GM20000 (cell line): ENCODE results near the gene SDK2.

Source experiments
- DNase-seq: peaks from one replicate; pipeline ENCODE4 v3.0.0; 2012; ENCODE audit warnings: low spot score
- TF ChIP-seq, protein P1 (sequence below): IDR thresholded peaks from 2 replicates; pipeline ENCODE4 v1.5.1; 2012; ENCODE audit warnings: mild to moderate bottlenecking, control low read depth; ENCODE audit errors: extremely low read depth, missing control alignments

SDK2 gene

DNA sequence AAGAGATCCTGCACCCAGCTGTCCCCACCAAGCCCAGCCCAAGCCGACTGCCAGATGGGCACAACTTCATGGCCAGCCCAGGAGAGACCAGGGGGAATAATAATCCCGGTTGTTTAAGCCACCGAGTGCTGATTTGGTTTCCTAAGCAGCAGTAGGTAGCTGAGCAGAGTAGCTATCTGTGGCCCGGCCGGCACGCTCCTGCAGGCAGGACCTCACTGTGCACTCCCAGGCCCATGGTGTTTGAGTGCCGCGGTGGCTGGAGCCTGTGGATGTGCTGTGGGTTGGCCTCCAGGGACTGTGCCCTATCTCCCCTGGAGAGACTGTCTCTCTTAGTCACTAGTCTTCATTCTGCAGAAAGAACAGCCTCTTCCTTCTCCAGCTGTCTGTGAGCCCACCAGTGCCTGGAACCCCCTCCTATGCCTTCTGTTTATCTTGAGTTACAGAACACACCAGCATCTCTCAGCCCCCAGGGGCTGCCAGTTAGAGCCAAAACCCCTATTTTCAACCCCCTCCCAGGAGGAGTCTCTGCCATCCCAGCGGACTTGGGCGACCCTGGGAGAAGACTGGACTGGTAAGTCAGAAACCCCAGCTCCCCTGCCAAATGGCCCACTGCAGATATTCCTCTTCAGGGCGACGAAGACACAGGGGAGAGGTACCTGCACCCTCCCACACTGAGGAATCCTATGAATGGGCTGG lies 152.0 kb downstream of the SDK2 start:
- DNase-seq: no peak
- TF ChIP-seq, protein P1, sequence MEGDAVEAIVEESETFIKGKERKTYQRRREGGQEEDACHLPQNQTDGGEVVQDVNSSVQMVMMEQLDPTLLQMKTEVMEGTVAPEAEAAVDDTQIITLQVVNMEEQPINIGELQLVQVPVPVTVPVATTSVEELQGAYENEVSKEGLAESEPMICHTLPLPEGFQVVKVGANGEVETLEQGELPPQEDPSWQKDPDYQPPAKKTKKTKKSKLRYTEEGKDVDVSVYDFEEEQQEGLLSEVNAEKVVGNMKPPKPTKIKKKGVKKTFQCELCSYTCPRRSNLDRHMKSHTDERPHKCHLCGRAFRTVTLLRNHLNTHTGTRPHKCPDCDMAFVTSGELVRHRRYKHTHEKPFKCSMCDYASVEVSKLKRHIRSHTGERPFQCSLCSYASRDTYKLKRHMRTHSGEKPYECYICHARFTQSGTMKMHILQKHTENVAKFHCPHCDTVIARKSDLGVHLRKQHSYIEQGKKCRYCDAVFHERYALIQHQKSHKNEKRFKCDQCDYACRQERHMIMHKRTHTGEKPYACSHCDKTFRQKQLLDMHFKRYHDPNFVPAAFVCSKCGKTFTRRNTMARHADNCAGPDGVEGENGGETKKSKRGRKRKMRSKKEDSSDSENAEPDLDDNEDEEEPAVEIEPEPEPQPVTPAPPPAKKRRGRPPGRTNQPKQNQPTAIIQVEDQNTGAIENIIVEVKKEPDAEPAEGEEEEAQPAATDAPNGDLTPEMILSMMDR: no peak

DNA sequence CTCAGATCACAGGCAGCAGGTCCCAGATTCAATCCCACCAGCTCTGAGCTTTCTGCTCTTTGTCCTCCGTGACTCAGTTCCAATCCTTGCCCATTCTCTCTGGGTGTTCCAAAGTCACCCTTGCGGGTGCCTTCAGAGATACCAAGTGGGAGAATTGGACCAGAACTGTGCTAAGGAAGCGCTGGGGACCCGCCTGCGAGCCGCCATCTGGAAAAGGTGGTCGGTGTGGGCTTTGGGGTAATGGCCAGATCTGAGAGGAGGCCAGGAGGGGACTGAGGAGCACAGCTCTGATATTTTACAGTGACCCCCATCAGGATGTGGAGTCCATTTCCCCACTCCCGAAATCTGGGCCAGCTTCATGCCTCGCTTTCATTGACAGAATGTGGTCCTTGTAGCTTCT lies 152.6 kb downstream of the SDK2 start:
- no peak for DNase-seq
- TF ChIP-seq, protein P1: no peak

DNA sequence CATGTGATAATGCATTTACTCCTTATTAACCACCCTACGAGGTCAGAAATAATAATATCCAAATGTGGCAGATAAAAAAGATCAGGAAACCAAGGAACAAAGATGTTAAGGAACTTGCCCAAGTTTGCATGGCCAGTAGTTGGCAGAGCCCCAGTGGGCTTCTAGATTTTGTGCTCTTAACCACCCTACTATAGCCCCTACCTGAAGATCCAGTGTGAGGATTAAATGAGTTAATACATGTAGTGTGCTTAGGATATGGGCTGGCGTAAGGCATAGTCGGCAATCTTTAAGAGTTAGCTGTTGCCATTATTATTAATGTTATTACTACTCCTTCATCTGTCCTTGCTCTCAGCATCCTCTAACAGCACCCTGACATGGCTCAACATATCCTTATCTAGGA lies 153.4 kb downstream of the SDK2 start:
- no peak for DNase-seq
- TF ChIP-seq, protein P1: no peak

DNA sequence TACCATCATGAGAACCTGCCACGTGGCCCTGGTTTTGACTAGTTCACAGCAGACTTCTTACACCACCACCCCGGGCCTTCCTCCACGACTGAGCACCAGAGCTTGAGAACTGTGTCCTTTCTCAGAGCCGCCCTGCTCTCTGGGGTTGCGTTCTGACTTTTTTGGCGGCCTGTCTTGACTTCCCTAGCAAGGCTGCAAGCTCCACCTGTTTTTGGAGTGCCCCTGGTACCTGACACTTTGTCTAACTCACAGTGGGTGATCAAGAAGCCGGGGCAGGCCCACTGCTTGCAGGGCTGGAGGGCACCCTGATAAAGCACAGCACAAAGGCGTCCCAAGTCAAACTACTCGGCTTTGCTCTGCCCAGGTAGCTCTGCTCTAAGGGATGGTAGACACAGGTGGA lies 154.3 kb downstream of the SDK2 start:
- TF ChIP-seq, protein P1: no peak
- DNase-seq: no peak

DNA sequence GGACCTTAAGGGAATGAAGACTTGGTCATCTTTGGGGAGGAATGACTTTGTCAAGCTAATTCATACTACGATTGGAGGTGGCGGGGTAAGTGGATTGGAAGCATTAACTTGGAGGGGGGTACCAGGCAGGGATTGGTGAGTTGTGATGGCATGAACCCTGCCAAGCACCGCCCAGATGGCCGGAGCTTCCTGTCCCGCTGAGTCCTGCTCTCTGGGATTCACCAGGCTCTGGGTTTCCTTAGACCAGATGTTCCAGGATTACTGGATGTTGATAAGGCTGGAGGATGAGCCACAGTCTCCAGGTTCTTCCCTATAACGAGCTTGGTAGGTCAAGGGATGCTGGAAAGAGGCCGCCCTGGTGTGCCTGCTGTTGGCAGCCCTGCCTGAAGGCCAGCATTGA lies 154.9 kb downstream of the SDK2 start:
- TF ChIP-seq, protein P1: no peak
- no peak for DNase-seq

DNA sequence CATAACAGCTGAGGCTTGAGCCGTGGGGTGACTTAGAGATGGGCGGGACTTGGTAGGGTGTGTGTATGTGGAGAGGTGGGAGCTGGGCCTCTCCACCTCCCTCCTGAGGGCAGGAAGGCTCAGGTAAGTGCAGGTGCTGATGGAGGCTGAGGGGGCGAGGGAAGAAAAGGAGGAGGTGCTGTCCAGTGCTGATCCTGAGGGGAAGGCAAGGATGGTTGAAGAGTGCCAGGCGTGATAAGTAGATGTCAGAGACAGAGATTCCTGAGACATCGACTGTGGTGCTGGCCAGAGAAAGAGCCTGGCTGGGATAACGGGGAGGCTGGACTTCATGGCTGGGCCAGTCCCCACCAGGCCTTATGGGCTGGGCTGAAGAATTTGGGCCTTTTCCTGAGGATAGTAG lies 159.1 kb downstream of the SDK2 start:
- TF ChIP-seq, protein P1: no peak
- no peak for DNase-seq

DNA sequence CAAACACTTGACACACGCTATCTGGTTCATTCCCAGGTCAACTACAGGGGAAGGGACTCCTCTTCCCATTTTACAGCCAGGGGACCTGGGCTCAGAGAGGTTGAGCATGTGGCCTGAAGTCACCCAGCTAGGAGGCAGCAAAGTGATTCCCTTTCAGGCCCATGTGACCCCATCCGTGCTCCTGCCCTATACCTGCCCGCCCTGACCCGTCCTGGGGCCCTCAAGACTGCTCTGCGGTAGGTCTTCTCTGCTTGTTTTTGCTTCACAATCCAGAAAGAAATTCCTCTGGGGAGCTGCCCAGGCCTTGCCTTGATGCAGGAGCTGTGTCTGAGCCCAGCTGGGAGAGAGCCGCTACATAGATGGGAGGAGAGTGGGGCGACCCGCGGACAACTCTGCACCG lies 161.4 kb downstream of the SDK2 start:
- no peak for DNase-seq
- TF ChIP-seq, protein P1: no peak
